ENCODE data around the gene SP140. TPM values are rescaled to one million over a fixed set of nuclear protein-coding genes. Genes with fewer than 3 reads are reported as not detected.

The SP140 gene
- total and polyA plus RNA-seq, 9 of the 15 experiments (the other 6 are each of a cell fraction or from before 2014, with no cell fraction given), result 0.04 to 1.1 (median 0.57) TPM; not detected in 1

DNA sequence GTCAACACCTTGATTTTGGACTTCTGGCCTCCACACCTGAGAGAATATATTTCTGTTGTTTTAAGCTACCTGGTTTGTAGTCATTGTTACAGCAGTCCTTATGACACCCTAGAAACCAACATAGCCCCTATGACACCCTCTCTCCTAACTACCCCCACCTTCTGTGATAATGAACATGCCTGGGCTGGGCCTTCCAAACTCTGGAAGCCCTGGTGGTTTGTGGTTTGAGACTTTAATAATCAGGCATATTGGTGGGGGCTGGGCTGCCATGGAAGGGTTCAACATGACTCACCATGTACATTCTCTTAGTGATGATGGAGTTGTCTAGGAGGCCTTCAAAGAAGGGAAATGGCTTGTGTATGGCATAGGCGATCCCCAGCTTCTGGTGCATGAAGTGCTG, 9.0 kb upstream of the SP140 start:
- Histone ChIP-seq H3K9ac (ENCODE audit: insufficient read depth in 1 of 2, low read depth in 2 of 2, low read length in 2 of 2) (no peak overlapping the region), H3K9me1 (ENCODE audit: control insufficient read depth, insufficient read depth, low read length) (no peaks in the 10 kb centered on the region), H2AFZ (ENCODE audit: low read depth, low read length) (no peak overlapping the region), H3K9me3 (replicated peaks; ENCODE audit: control insufficient read depth, insufficient read depth, low read depth, low read length) (no peaks in the 10 kb centered on the region), H3K27me3 (ENCODE audit: control insufficient read depth in 2 of 2, insufficient read depth in 2 of 2, low read length in 2 of 2) (no peaks in the 10 kb centered on the region), H3K4me3 (no peak overlapping the region), H3K27ac (ENCODE audit: extremely low read depth, low read depth, low read length) (no peak overlapping the region), H3K36me3 (ENCODE audit: control insufficient read depth, insufficient read depth, low read length) (no peaks in the 10 kb centered on the region; the same call in 2 of the 3 replicates), H4K20me1 (replicated peaks; ENCODE audit: control insufficient read depth, insufficient read depth, low read length) (no peaks in the 10 kb centered on the region), H3K79me2 (ENCODE audit: control insufficient read depth, insufficient read depth, low read length) (no peaks in the 10 kb centered on the region), H3K4me1 (replicated peaks in 1 of 2; ENCODE audit: control insufficient read depth in 2 of 2, insufficient read depth in 2 of 2, low read length in 2 of 2) (peaks cover 2 to 5% of the 10 kb centered on the region in 2 experiments; a peak in 3 of 5 replicates), H3K4me2 (ENCODE audit: insufficient read depth, low read length) (no peak overlapping the region)
- in situ Hi-C loops (cut with MboI), result no loop called here
- TF ChIP-seq TRIM28 (IDR thresholded peaks at IDR 0.05), result no peak
- TF ChIP-seq, protein P1, sequence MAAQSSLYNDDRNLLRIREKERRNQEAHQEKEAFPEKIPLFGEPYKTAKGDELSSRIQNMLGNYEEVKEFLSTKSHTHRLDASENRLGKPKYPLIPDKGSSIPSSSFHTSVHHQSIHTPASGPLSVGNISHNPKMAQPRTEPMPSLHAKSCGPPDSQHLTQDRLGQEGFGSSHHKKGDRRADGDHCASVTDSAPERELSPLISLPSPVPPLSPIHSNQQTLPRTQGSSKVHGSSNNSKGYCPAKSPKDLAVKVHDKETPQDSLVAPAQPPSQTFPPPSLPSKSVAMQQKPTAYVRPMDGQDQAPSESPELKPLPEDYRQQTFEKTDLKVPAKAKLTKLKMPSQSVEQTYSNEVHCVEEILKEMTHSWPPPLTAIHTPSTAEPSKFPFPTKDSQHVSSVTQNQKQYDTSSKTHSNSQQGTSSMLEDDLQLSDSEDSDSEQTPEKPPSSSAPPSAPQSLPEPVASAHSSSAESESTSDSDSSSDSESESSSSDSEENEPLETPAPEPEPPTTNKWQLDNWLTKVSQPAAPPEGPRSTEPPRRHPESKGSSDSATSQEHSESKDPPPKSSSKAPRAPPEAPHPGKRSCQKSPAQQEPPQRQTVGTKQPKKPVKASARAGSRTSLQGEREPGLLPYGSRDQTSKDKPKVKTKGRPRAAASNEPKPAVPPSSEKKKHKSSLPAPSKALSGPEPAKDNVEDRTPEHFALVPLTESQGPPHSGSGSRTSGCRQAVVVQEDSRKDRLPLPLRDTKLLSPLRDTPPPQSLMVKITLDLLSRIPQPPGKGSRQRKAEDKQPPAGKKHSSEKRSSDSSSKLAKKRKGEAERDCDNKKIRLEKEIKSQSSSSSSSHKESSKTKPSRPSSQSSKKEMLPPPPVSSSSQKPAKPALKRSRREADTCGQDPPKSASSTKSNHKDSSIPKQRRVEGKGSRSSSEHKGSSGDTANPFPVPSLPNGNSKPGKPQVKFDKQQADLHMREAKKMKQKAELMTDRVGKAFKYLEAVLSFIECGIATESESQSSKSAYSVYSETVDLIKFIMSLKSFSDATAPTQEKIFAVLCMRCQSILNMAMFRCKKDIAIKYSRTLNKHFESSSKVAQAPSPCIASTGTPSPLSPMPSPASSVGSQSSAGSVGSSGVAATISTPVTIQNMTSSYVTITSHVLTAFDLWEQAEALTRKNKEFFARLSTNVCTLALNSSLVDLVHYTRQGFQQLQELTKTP (IDR thresholded peaks at IDR 0.05; ENCODE audit: low read depth in 1 of 2, partially characterized antibody in 2 of 2), result no peak
- TF ChIP-seq, protein P2, sequence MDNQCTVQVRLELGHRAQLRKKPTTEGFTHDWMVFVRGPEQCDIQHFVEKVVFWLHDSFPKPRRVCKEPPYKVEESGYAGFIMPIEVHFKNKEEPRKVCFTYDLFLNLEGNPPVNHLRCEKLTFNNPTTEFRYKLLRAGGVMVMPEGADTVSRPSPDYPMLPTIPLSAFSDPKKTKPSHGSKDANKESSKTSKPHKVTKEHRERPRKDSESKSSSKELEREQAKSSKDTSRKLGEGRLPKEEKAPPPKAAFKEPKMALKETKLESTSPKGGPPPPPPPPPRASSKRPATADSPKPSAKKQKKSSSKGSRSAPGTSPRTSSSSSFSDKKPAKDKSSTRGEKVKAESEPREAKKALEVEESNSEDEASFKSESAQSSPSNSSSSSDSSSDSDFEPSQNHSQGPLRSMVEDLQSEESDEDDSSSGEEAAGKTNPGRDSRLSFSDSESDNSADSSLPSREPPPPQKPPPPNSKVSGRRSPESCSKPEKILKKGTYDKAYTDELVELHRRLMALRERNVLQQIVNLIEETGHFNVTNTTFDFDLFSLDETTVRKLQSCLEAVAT (IDR thresholded peaks at IDR 0.05), result no peak
- TF ChIP-seq, protein P3, sequence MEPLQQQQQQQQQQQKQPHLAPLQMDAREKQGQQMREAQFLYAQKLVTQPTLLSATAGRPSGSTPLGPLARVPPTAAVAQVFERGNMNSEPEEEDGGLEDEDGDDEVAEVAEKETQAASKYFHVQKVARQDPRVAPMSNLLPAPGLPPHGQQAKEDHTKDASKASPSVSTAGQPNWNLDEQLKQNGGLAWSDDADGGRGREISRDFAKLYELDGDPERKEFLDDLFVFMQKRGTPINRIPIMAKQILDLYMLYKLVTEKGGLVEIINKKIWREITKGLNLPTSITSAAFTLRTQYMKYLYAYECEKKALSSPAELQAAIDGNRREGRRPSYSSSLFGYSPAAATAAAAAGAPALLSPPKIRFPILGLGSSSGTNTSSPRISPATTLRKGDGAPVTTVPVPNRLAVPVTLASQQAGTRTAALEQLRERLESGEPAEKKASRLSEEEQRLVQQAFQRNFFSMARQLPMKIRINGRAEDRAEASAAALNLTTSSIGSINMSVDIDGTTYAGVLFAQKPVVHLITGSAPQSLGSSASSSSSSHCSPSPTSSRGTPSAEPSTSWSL (CRISPR knock-in tag; IDR thresholded peaks at IDR 0.05; ENCODE audit: borderline replicate concordance), result no peak
- POLR2A ChIA-PET, result no interaction called here
- intact Hi-C loops (cut with micrococcal nuclease), result no loop called here
- no peak for ATAC-seq
- DNase-seq (ENCODE audit: extremely low read depth in 1 of 4, low spot score in 3 of 4), result no peak
- no peak for FAIRE-seq
- CTCF ChIA-PET (ENCODE audit: low intra/inter-chr PET ratio), result no interaction called here
- WGBS (ENCODE audit: insufficient coverage, low coverage, missing lambda C conversion rate), result 60% methylated on average over 1 of the region's 1 CpG
- no TSS peak for BruUV-seq (replicated peaks)
